Breast epithelium (tissue), 3 donors: ENCODE measurements around the gene HERC3.

Experiments used
- CTCF ChIP-seq, 3 donors: fragments of 450-650 bp; IDR thresholded peaks; one replicate each; pipeline ENCODE4 v1.5.1; 2016 to 2017; ENCODE audit warnings: antibody characterized with exemption in 3 of 3, mild to moderate bottlenecking in 3 of 3, moderate library complexity in 3 of 3
- POLR2A ChIP-seq: fragments of 450-650 bp; IDR thresholded peaks from one replicate; pipeline ENCODE4 v1.6.1; 2016; ENCODE audit warnings: antibody characterized with exemption, mild to moderate bottlenecking, moderate library complexity
- POLR2AphosphoS5 ChIP-seq, 3 donors: sonication (generic); formaldehyde crosslinking; IDR thresholded peaks; one replicate each; pipeline ENCODE4 v1.6.1; 2017; ENCODE audit warnings: antibody characterized with exemption in 3 of 3

DNA sequence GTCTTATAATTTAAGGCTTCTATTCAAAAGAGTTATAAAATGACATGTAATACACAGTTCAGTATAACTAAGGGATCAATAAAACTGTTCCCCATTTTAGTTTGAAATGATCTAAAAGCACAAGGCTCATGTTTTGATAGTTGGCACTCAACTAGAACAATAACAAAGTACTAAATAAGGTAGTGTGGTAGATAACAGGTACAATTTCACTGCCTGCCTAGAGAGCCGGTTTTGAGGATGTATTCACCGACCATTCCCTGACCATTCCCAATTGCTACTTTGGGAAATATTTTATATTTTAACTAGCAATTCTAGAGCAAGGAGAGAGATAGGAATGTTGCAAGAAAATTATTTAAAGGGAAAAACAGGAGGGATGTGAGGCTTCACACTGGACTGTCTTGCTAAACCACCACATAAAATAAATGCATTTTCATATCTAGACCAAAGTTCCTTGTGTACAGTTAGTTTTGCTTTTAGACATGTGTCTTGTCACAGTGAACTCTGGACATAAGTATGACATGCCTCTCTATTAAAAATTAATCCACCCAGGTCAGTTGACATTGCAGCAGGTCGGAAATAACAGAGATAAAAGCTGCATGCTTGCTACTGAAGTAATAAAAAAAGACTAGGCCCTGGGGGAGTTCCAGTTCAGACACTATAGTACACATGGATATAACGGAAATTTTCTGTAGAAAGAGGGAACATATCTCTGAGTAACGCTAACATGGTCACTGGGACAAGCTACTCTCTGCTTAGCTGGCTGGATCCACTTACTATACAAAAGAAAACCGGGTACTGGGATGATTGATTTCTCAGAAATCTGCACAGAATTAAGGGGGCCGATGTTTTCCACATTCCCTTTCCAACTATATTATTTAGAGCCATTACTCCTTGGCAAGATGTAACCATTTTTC lies 161.6 kb downstream of the HERC3 start:
- TF ChIP-seq CTCF (IDR thresholded peaks at IDR 0.05): no peak
- TF ChIP-seq POLR2A: no peak
- TF ChIP-seq POLR2AphosphoS5 (IDR thresholded peaks at IDR 0.05): no peak
